Pancreas (tissue), 10 donors: ENCODE measurements around the gene FBH1. TPM values are rescaled to one million over a fixed set of nuclear protein-coding genes. Genes with fewer than 3 reads are reported as not detected.
A peak's percentile ranks its signal among the peaks of the same experiment; 100 is the strongest.

Experiments used
- ATAC-seq, 4 donors: fragments of 200-7000 bp; cut with Tn5 transposase; one replicate each; pipeline versions ENCODE4 v1.8.0 to v1.9.1; 2020; ENCODE audit warnings: mild to moderate bottlenecking in 4 of 4, moderate library complexity in 4 of 4
- DNase-seq, 6 donors: peaks; one replicate each; pipeline ENCODE4 v3.0.0-alpha.2; 2020
- FAIRE-seq: peaks from 2 replicates; lab custom pipeline; 2012; peaks lifted over from hg19 to GRCh38; lab: Jason Lieb, UNC
- H3K27ac ChIP-seq, 4 donors: fragments of 200-600 bp; sonication (generic); 1 replicate in 3 of 4; 2 replicates in 1 of 4; pipeline versions ENCODE4 v1.5.0 to v1.8.0; 2020
- H3K27me3 ChIP-seq, 4 donors: fragments of 200-600 bp; one replicate each; pipeline ENCODE4 v1.8.0; 2021
- H3K36me3 ChIP-seq, 3 donors: fragments of 200-600 bp; sonication (generic) in 1 of 3; one replicate each; pipeline versions ENCODE4 v1.5.0 to v1.8.0; 2020 to 2021
- H3K4me1 ChIP-seq, 3 donors: fragments of 200-600 bp; one replicate each; pipeline ENCODE4 v1.8.0; 2021
- H3K4me3 ChIP-seq, 4 donors: fragments of 200-600 bp; sonication (generic) in 2 of 4; one replicate each; pipeline versions ENCODE4 v1.5.0 to v1.8.0; 2020 to 2021
- H3K9me3 ChIP-seq, 4 donors: fragments of 200-600 bp; one replicate each; pipeline ENCODE4 v1.8.0; 2021
- CTCF ChIP-seq, 4 donors: fragments of 200-600 bp; sonication (generic) in 3 of 4; IDR thresholded peaks; one replicate each; pipeline versions ENCODE4 v1.5.0 to v1.8.0; 2021; ENCODE audit warnings: antibody characterized with exemption in 4 of 4
- WGBS, 2 donors: extraction: QIAGEN DNeasy Blood & Tissue Kit; methylation state at CpG; one replicate each; pipeline ENCODE4 v1.1.7; 2013; 5-methylcytosine and 5-hydroxymethylcytosine counted together
- intact Hi-C, 3 donors: fragments of 100-400 bp; cut with DNase I; formaldehyde crosslinking; loops; one replicate each; pipeline versions ENCODE4 v1.11.1 to v1.14.2; 2022
- polyA plus RNA-seq, 2 donors: library from polyadenylated mRNA; stranded (reverse); fragments of 200-250 nt; gene quantifications; one replicate each; pipeline ENCODE4 v1.2.3, GENCODE V29; 2013
- total RNA-seq, 6 donors: library from RNA; stranded (reverse); fragmentation: NEBNext Ultra II Directional in 4 of 6; extraction: Animal tissue kit (Norgen Biotek cat#: 25700) in 4 of 6; gene quantifications; one replicate each; pipeline versions ENCODE4 v1.2.1 to v1.2.4, GENCODE V29; 2021 to 2023
- donor health status: healthy with polysubstance abuse.
- donor health status: DM: no; HTN: no; CAD: no; lungs with moderate emphysema.
- donor health status: DM: no; HTN: no; CAD: no.
- donor health status: control.
- donor health status: control.
- donor health status: Bipolar disorder and iron deficiency.
- donor health status: DM: yes; HTN: yes; CAD: no.
- donor health status: DM: no; HTN: no; CAD: no.
- donor health status: DM: no; HTN: no; CAD: no.
- donor health status: DM: yes; HTN: yes; CAD: no.

Gene FBH1
- total and polyA plus RNA-seq, 8 donors, result 29.5 to 51.7 (median 36.9) TPM

GRCh38 chr10:5949009-5949759 is 59.1 kb downstream of the FBH1 start:
- ATAC-seq, result peak in 3 of 4 donors; percentile 39 to 48 (median 46)
- no peak for FAIRE-seq
- Histone ChIP-seq H3K4me1 (peaks cover 6 to 27% (median 7%) of the 10 kb centered on the region in 3 donors), H3K27ac (peak overlapping the region in 3 of 4 donors; percentile 49 to 87 (median 84)), H3K4me3 (no peak overlapping the region), H3K36me3 (no peaks in the 10 kb centered on the region), H3K27me3 (no peaks in the 10 kb centered on the region), H3K9me3 (no peaks in the 10 kb centered on the region)
- 52 to 69% methylated on average over 14 of the region's 14 CpGs for WGBS, 2 donors
- no peak for TF ChIP-seq CTCF (IDR thresholded peaks at IDR 0.05)
- DNase-seq, result peak in 3 of 6 donors; percentile 55 to 62 (median 55)
- intact Hi-C loops, result loop anchor here in 1 of 3 donors (10.0 kb wide), 1 partner anchor 66 kb away; no protein-coding TSS in a partner anchor

GRCh38 chr10:5951167-5951711 is 61.2 kb downstream of the FBH1 start:
- 59 to 69% methylated on average over 7 of the region's 7 CpGs for WGBS, 2 donors
- intact Hi-C loops, result no loop called here
- DNase-seq (peak in 2 of 6 donors; percentile 57 to 70), FAIRE-seq (no peak), ATAC-seq (peak; percentile 62 to 86 (median 72))
- Histone ChIP-seq H3K4me1 (peaks cover 0 to 21% (median 4%) of the 10 kb centered on the region in 3 donors), H3K27me3 (no peaks in the 10 kb centered on the region), H3K4me3 (no peak overlapping the region), H3K36me3 (no peaks in the 10 kb centered on the region), H3K27ac (peak overlapping the region in 2 of 4 donors; percentile 84 to 87), H3K9me3 (no peaks in the 10 kb centered on the region)
- no peak for TF ChIP-seq CTCF (IDR thresholded peaks at IDR 0.05)

- ATAC-seq (no peak), DNase-seq (peak in 1 of 6 donors; percentile 35), FAIRE-seq (no peak)
- no peak for TF ChIP-seq CTCF (IDR thresholded peaks at IDR 0.05)
- peaks cover 0 to 21% (median 4%) of the 10 kb centered on the region in 3 donors for H3K4me1 ChIP-seq
- no peaks in the 10 kb centered on the region for H3K36me3 ChIP-seq
- H3K27ac ChIP-seq, result peak overlapping the region in 2 of 4 donors; percentile 84 to 87
- intact Hi-C loops, result no loop called here
- 89 to 92% methylated on average over 6 of the region's 6 CpGs for WGBS, 2 donors
- no peaks in the 10 kb centered on the region for H3K27me3 ChIP-seq
- no peak overlapping the region for H3K4me3 ChIP-seq
- H3K9me3 ChIP-seq, result no peaks in the 10 kb centered on the region
These were observed 61.8 kb downstream of the FBH1 start for GRCh38 chr10:5951721-5952407.

- no peaks in the 10 kb centered on the region for H3K27me3 ChIP-seq
- DNase-seq, result peak in 1 of 6 donors; percentile 49
- 89 to 90% methylated on average over 20 of the region's 20 CpGs for WGBS, 2 donors
- intact Hi-C loops, result no loop called here
- no peak for TF ChIP-seq CTCF (IDR thresholded peaks at IDR 0.05)
- no peak for ATAC-seq
- no peaks in the 10 kb centered on the region for H3K9me3 ChIP-seq
- H3K4me3 ChIP-seq, result no peak overlapping the region
- peak overlapping the region in 1 of 4 donors; percentile 87 for H3K27ac ChIP-seq
- FAIRE-seq, result no peak
- H3K4me1 ChIP-seq, result peaks cover 0 to 21% (median 4%) of the 10 kb centered on the region in 3 donors
- H3K36me3 ChIP-seq, result no peaks in the 10 kb centered on the region
These were observed 62.8 kb downstream of the FBH1 start for GRCh38 chr10:5952731-5953385.
